Mesendoderm (in vitro differentiated cells): ENCODE measurements around the gene KSR2.

Source experiments
- DNase-seq: peaks from one replicate; pipeline ENCODE4 v3.0.0; 2013
- H2AK5ac ChIP-seq: 2 replicates; pipeline ENCODE4 v1.6.1; 2013; ENCODE audit warnings: low read length, inconsistent platforms
- H2BK120ac ChIP-seq: 2 replicates; pipeline ENCODE4 v1.6.1; 2013; ENCODE audit warnings: low read depth, mild to moderate bottlenecking, low read length, moderate library complexity, mixed read lengths
- H2BK15ac ChIP-seq: replicated peaks from 2 replicates; pipeline ENCODE4 v1.6.1; 2013; ENCODE audit warnings: low read depth, mild to moderate bottlenecking, moderate library complexity
- H2BK5ac ChIP-seq: 2 replicates; pipeline ENCODE4 v1.6.1; 2013; ENCODE audit warnings: low read length, inconsistent platforms
- H3K18ac ChIP-seq: 2 replicates; pipeline ENCODE4 v1.6.1; 2013; ENCODE audit warnings: mild to moderate bottlenecking, low read length, mixed read lengths
- H3K23ac ChIP-seq: one replicate; pipeline ENCODE4 v1.6.1; 2013; ENCODE audit warnings: low read length
- H3K27ac ChIP-seq: 2 replicates; pipeline ENCODE4 v1.5.1; 2013; ENCODE audit warnings: low read depth, mild to moderate bottlenecking, inconsistent platforms, low read length, moderate library complexity
- H3K27me3 ChIP-seq: 2 replicates; pipeline ENCODE4 v1.6.1; 2013; ENCODE audit warnings: low read length, control low read depth, mild to moderate bottlenecking, inconsistent platforms; ENCODE audit not compliant: insufficient read depth, poor library complexity
- H3K36me3 ChIP-seq: 2 replicates; pipeline ENCODE4 v1.6.1; 2013; ENCODE audit warnings: low read length, inconsistent platforms; ENCODE audit not compliant: control insufficient read depth, insufficient read depth
- H3K4ac ChIP-seq: one replicate; pipeline ENCODE4 v1.6.1; 2013; ENCODE audit warnings: low read depth, mild to moderate bottlenecking, low read length, moderate library complexity
- H3K4me1 ChIP-seq: 2 replicates; pipeline ENCODE4 v1.6.1; 2013; ENCODE audit warnings: low read depth, low read length, inconsistent platforms; ENCODE audit not compliant: control insufficient read depth
- H3K4me2 ChIP-seq: 2 replicates; pipeline ENCODE4 v1.6.1; 2013; ENCODE audit warnings: low read length
- H3K4me3 ChIP-seq: 2 replicates; pipeline ENCODE4 v1.5.1; 2013; ENCODE audit warnings: mild to moderate bottlenecking, low read length
- H3K56ac ChIP-seq: one replicate; pipeline ENCODE4 v1.6.1; 2013; ENCODE audit warnings: low read length
- H3K79me1 ChIP-seq: 2 replicates; pipeline ENCODE4 v1.6.1; 2013; ENCODE audit warnings: low read length, inconsistent platforms
- H3K79me2 ChIP-seq: 2 replicates; pipeline ENCODE4 v1.6.1; 2013; ENCODE audit warnings: mild to moderate bottlenecking, low read length; ENCODE audit not compliant: control insufficient read depth, insufficient read depth
- H3K9ac ChIP-seq: 2 replicates; pipeline ENCODE4 v1.6.1; 2013; ENCODE audit warnings: low read length, inconsistent platforms
- H4K5ac ChIP-seq: one replicate; pipeline ENCODE4 v1.6.1; 2013; ENCODE audit warnings: low read length
- H4K8ac ChIP-seq: one replicate; pipeline ENCODE4 v1.6.1; 2013; ENCODE audit warnings: low read depth, mild to moderate bottlenecking, control low read depth, low read length, moderate library complexity
- WGBS: extraction: QIAGEN DNeasy Blood & Tissue Kit; methylation state at CpG from one replicate; pipeline ENCODE4 v1.1.7; 2013; ENCODE audit warnings: low lambda C conversion rate, missing lambda C conversion rate; ENCODE audit not compliant: insufficient coverage; ENCODE audit errors: extremely low coverage; 5-methylcytosine and 5-hydroxymethylcytosine counted together

The KSR2 gene

DNA sequence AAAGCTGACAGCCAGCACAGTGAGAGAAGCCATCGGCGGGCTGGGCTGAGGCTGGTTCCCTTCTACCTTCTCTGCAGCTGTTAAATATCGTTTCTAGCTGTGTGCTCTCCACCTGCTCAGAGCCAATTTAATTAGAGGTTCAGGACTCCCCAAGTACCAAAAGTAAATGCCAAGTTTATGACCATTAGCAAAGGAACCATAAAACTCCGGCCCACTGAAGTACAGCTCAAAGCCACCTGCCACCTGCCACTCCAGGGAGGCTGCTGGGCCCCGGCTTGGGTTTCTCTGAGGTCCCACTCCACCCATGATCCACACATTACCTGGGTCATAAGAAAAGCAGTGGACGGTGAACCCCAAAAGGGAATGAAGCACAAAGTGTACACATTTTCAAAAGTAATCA is 272.8 kb downstream of the KSR2 start:
- Histone ChIP-seq H3K4ac (no peak overlapping the region), H3K27me3 (no peaks in the 10 kb centered on the region), H3K36me3 (no peaks in the 10 kb centered on the region), H3K9ac (no peak overlapping the region), H4K8ac (no peak overlapping the region), H2BK120ac (no peak overlapping the region), H4K5ac (no peak overlapping the region), H3K23ac (no peak overlapping the region), H3K56ac (no peak overlapping the region), H3K79me2 (no peaks in the 10 kb centered on the region), H3K4me1 (no peaks in the 10 kb centered on the region), H3K27ac (no peak overlapping the region), H2BK15ac (no peak overlapping the region), H2BK5ac (no peak overlapping the region), H3K79me1 (no peaks in the 10 kb centered on the region), H3K4me3 (no peak overlapping the region), H3K18ac (no peak overlapping the region), H3K4me2 (no peak overlapping the region), H2AK5ac (no peak overlapping the region)
- WGBS, result no CpG with 5 or more reads among the region's 6 CpGs
- DNase-seq, result no peak

DNA sequence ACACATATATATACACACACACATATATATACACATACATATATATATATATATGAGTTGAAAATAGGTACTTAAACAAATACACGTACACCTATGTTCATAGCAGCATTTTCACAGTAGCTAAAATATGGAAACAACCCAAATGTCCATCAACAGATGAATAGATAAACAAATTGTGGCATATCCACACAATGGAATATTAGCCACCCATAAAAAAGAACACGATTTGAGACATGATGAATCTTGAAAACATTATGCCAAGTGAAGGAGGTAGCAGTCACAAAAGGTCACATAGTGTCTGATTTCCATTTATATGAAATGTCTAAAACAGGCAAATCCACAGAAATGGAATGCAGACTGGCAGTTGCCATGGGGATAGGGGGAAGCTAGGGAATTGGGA is 276.3 kb downstream of the KSR2 start:
- no peaks in the 10 kb centered on the region for H3K36me3 ChIP-seq
- H3K9ac ChIP-seq, result no peak overlapping the region
- no peaks in the 10 kb centered on the region for H3K79me1 ChIP-seq
- no peak overlapping the region for H3K23ac ChIP-seq
- no peak overlapping the region for H3K4me2 ChIP-seq
- no CpG with 5 or more reads among the region's 2 CpGs for WGBS
- no peak overlapping the region for H3K4me3 ChIP-seq
- H3K79me2 ChIP-seq, result no peaks in the 10 kb centered on the region
- H2BK5ac ChIP-seq, result no peak overlapping the region
- H4K5ac ChIP-seq, result no peak overlapping the region
- H3K4me1 ChIP-seq, result no peaks in the 10 kb centered on the region
- H4K8ac ChIP-seq, result no peak overlapping the region
- no peak for DNase-seq
- no peak overlapping the region for H3K27ac ChIP-seq
- H2BK15ac ChIP-seq, result no peak overlapping the region
- no peak overlapping the region for H2AK5ac ChIP-seq
- no peak overlapping the region for H2BK120ac ChIP-seq
- no peaks in the 10 kb centered on the region for H3K27me3 ChIP-seq
- H3K56ac ChIP-seq, result no peak overlapping the region
- no peak overlapping the region for H3K18ac ChIP-seq
- H3K4ac ChIP-seq, result no peak overlapping the region

DNA sequence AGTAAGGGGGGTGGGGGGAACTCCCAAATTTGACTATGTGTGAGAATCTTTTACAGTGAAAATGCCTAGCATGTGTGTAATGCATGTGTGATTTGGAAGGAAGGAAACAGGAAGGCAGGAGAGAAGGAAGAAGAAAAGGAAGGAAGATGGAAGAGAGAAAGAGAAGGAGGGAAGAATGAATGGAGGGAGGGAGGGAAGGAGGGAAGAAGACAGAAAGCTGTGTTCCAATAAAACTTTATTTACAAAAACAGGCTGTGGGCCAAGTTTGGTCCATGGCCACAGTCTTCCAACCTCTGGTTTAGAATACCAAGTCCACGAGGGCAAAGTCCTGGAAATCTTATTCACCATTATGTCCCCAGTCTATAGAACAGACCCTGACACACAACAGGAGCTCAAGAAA is 278.9 kb downstream of the KSR2 start:
- Histone ChIP-seq H3K56ac (no peak overlapping the region), H3K9ac (no peak overlapping the region), H4K5ac (no peak overlapping the region), H3K4ac (no peak overlapping the region), H3K4me2 (no peak overlapping the region), H3K79me1 (no peaks in the 10 kb centered on the region), H2BK15ac (no peak overlapping the region), H3K27ac (no peak overlapping the region), H2AK5ac (no peak overlapping the region), H3K79me2 (no peaks in the 10 kb centered on the region), H3K4me1 (peaks cover 4% of the 10 kb centered on the region), H2BK120ac (no peak overlapping the region), H3K23ac (no peak overlapping the region), H3K4me3 (no peak overlapping the region), H3K18ac (no peak overlapping the region), H4K8ac (no peak overlapping the region), H3K36me3 (no peaks in the 10 kb centered on the region), H3K27me3 (no peaks in the 10 kb centered on the region), H2BK5ac (no peak overlapping the region)
- DNase-seq, result no peak
- no CpG with 5 or more reads among the region's 1 CpG for WGBS

DNA sequence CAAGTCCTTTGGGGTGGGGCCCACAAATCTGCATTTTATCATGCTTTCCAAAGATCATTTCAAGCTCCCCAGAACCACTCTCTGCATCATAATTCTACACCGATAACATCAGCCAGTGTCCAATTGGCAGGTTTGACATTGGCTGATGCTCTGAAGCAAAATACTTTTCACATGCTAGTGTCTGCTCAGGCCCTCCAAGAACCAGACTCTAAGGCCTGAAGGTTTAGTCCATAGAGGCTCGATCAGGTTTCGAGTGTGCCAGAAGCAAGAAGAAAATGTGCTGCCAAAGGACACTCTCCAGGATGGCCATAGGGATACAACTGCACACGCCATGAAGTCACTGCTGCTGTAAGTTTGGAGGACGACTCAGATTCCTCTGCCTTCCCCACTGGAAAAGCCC is 280.3 kb downstream of the KSR2 start:
- Histone ChIP-seq H2BK5ac (no peak overlapping the region), H3K79me2 (no peaks in the 10 kb centered on the region), H3K9ac (no peak overlapping the region), H3K4ac (no peak overlapping the region), H3K79me1 (no peaks in the 10 kb centered on the region), H2BK120ac (no peak overlapping the region), H4K8ac (no peak overlapping the region), H2BK15ac (no peak overlapping the region), H4K5ac (no peak overlapping the region), H3K27ac (no peak overlapping the region), H3K23ac (no peak overlapping the region), H3K27me3 (no peaks in the 10 kb centered on the region), H3K4me1 (peaks cover 4% of the 10 kb centered on the region), H3K4me3 (no peak overlapping the region), H3K36me3 (no peaks in the 10 kb centered on the region), H2AK5ac (no peak overlapping the region), H3K4me2 (no peak overlapping the region), H3K56ac (no peak overlapping the region), H3K18ac (no peak overlapping the region)
- no peak for DNase-seq
- WGBS, result no CpG with 5 or more reads among the region's 5 CpGs

DNA sequence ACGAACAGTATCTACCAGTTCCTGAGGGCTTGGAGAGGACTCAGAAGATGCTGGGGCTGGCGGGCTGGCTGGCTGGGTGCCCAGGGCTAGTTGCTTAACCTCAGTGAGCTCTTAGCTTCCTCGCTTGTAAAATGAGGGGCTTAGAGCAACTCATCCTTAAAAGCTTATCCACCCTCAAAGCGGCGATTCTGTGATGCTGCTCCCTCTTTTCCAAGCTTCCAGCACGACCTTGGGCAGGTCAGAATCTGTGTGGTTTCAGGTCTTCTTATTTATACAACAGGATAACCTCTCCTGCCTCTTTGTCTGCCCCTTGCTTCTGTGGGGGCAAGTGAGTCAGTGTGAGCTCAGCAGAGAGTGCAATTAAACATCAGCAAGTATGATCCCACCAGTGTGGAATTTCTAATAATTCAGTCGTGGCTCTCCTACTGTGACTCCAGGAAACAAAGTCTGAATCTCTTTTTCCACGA is 281.8 kb downstream of the KSR2 start:
- WGBS, result no CpG with 5 or more reads among the region's 8 CpGs
- no peak overlapping the region for H2BK120ac ChIP-seq
- no peak overlapping the region for H3K27ac ChIP-seq
- no peak overlapping the region for H2AK5ac ChIP-seq
- no peaks in the 10 kb centered on the region for H3K36me3 ChIP-seq
- no peak overlapping the region for H3K4ac ChIP-seq
- H3K4me1 ChIP-seq, result peaks cover 4% of the 10 kb centered on the region
- no peak overlapping the region for H3K18ac ChIP-seq
- H2BK5ac ChIP-seq, result no peak overlapping the region
- H3K9ac ChIP-seq, result no peak overlapping the region
- H3K4me2 ChIP-seq, result no peak overlapping the region
- DNase-seq, result peak; percentile 68
- H3K4me3 ChIP-seq, result no peak overlapping the region
- no peaks in the 10 kb centered on the region for H3K27me3 ChIP-seq
- no peak overlapping the region for H4K8ac ChIP-seq
- H4K5ac ChIP-seq, result no peak overlapping the region
- H2BK15ac ChIP-seq, result no peak overlapping the region
- H3K79me1 ChIP-seq, result no peaks in the 10 kb centered on the region
- H3K79me2 ChIP-seq, result no peaks in the 10 kb centered on the region
- H3K23ac ChIP-seq, result no peak overlapping the region
- no peak overlapping the region for H3K56ac ChIP-seq

DNA sequence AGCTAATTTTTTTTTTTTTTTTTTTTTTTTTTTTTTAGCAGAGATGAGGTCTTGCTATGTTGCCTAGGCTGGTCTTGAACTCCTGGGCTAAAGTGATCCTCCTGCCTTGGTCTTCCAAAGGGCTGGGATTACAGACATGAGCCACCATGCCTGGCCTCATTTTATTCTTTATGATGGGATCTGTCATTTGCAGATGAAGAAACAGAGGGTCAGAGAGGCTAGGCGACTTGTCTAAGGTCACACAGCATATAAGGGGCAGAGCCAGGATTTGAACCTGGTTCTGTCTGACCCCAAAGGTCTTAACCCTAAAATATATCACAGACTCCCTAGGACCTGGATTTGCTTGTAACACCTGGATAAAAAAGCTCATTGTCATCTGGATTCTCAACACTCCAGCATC is 282.6 kb downstream of the KSR2 start:
- no peaks in the 10 kb centered on the region for H3K36me3 ChIP-seq
- H3K4me2 ChIP-seq, result no peak overlapping the region
- H3K79me2 ChIP-seq, result no peaks in the 10 kb centered on the region
- no peak overlapping the region for H4K5ac ChIP-seq
- H2AK5ac ChIP-seq, result no peak overlapping the region
- H2BK120ac ChIP-seq, result no peak overlapping the region
- H3K18ac ChIP-seq, result no peak overlapping the region
- no peak overlapping the region for H3K4ac ChIP-seq
- no peak for DNase-seq
- no peak overlapping the region for H4K8ac ChIP-seq
- H3K27ac ChIP-seq, result no peak overlapping the region
- no CpG with 5 or more reads among the region's 1 CpG for WGBS
- H3K23ac ChIP-seq, result no peak overlapping the region
- no peaks in the 10 kb centered on the region for H3K27me3 ChIP-seq
- no peak overlapping the region for H2BK5ac ChIP-seq
- no peak overlapping the region for H3K4me3 ChIP-seq
- no peak overlapping the region for H3K56ac ChIP-seq
- H3K79me1 ChIP-seq, result no peaks in the 10 kb centered on the region
- no peak overlapping the region for H3K9ac ChIP-seq
- H2BK15ac ChIP-seq, result no peak overlapping the region
- H3K4me1 ChIP-seq, result peaks cover 4% of the 10 kb centered on the region
